Activated naive CD4-positive, alpha-beta T cell treated with anti-CD3 and anti-CD28 coated beads, Interleukin-2, amount 10 ng/mL, durations not matched to agents 7 days and 5 days (primary cell): ENCODE data around the gene KIF18B.
A peak's percentile ranks its signal among the peaks of the same experiment; 100 is the strongest.

Experiments used
- CTCF ChIA-PET: fragments of 350-600 bp; sonication (Branson Sonifier 250); formaldehyde crosslinking; loops from one replicate; lab custom pipeline; 2021; ENCODE audit warnings: antibody characterized with exemption; lab: Charles Lee
- DNase-seq: peaks from one replicate; pipeline ENCODE4 v3.0.0-alpha.2; 2020
- H3K27ac Mint-ChIP-seq: one replicate; pipeline ENCODE4 v1.8.0; 2021; ENCODE audit warnings: mild to moderate bottlenecking, moderate library complexity, mixed read lengths
- H3K27me3 Mint-ChIP-seq: one replicate; pipeline ENCODE4 v1.8.0; 2021; ENCODE audit warnings: mild to moderate bottlenecking, mixed read lengths
- H3K36me3 Mint-ChIP-seq: one replicate; pipeline ENCODE4 v1.8.0; 2021; ENCODE audit warnings: mixed read lengths
- H3K4me1 Mint-ChIP-seq: one replicate; pipeline ENCODE4 v1.8.0; 2021; ENCODE audit warnings: mixed read lengths
- H3K4me3 Mint-ChIP-seq: one replicate; pipeline ENCODE4 v1.8.0; 2021; ENCODE audit warnings: mild to moderate bottlenecking, moderate library complexity, mixed read lengths
- H3K9me3 Mint-ChIP-seq: one replicate; pipeline ENCODE4 v1.8.0; 2021; ENCODE audit warnings: mixed read lengths

Gene KIF18B

GRCh38 chr17:44887971-44888954 lies 59.3 kb downstream of the KIF18B start:
- Mint-ChIP-seq H3K27ac (no peak overlapping the region), H3K4me1 (peaks cover 3% of the 10 kb centered on the region), H3K9me3 (no peaks in the 10 kb centered on the region), H3K36me3 (peaks cover 22% of the 10 kb centered on the region), H3K27me3 (no peaks in the 10 kb centered on the region), H3K4me3 (no peak overlapping the region)
- CTCF ChIA-PET = interaction anchor here (1.5 kb wide), 1 partner anchor 10 kb away, joined by 4 read pairs; no protein-coding TSS in a partner anchor
- no peak for DNase-seq

- peaks cover 33% of the 10 kb centered on the region for H3K36me3 Mint-ChIP-seq
- DNase-seq = no peak
- no peak overlapping the region for H3K27ac Mint-ChIP-seq
- peaks cover 3% of the 10 kb centered on the region for H3K4me1 Mint-ChIP-seq
- CTCF ChIA-PET = no interaction called here
- H3K9me3 Mint-ChIP-seq = no peaks in the 10 kb centered on the region
- H3K27me3 Mint-ChIP-seq = no peaks in the 10 kb centered on the region
- no peak overlapping the region for H3K4me3 Mint-ChIP-seq
Observed at GRCh38 chr17:44887016-44887415, 60.6 kb downstream of the KIF18B start.

- DNase-seq = no peak
- H3K27me3 Mint-ChIP-seq = no peaks in the 10 kb centered on the region
- no peaks in the 10 kb centered on the region for H3K9me3 Mint-ChIP-seq
- CTCF ChIA-PET = interaction anchor here (1.6 kb wide), 1 partner anchor 17 kb away, joined by 5 read pairs; no protein-coding TSS in a partner anchor
- H3K4me1 Mint-ChIP-seq = no peaks in the 10 kb centered on the region
- H3K27ac Mint-ChIP-seq = no peak overlapping the region
- peaks cover 47% of the 10 kb centered on the region for H3K36me3 Mint-ChIP-seq
- H3K4me3 Mint-ChIP-seq = no peak overlapping the region
Observed at GRCh38 chr17:44884941-44885340, 62.6 kb downstream of the KIF18B start.

DNA sequence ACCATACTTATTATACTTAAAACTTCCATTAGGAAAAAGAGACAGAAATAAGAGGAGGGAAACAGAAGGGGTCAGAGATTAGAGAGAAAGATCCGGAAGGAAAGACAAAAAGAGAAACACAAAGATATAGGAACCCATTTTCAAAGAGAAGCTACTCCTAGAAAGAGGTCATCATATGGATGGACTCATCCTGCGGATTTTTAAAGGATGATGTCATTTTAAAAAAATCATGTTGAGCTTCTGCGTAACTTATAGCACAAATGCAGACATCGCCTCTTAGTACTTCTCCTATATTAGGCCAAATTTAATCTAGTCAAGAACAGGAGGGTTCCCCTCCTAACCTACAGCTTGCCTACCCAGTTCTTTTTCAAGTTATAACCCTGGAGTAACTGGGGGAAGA lies 66.4 kb downstream of the KIF18B start:
- DNase-seq = no peak
- no peak overlapping the region for H3K4me3 Mint-ChIP-seq
- H3K27ac Mint-ChIP-seq = no peak overlapping the region
- no peaks in the 10 kb centered on the region for H3K4me1 Mint-ChIP-seq
- H3K36me3 Mint-ChIP-seq = peaks cover 49% of the 10 kb centered on the region
- H3K9me3 Mint-ChIP-seq = no peaks in the 10 kb centered on the region
- no peaks in the 10 kb centered on the region for H3K27me3 Mint-ChIP-seq
- CTCF ChIA-PET = interaction anchor here (0.7 to 2.1 kb wide), 7 partner anchors 10 to 218 kb away, joined by 3 to 6 read pairs (median 3); partner anchors contain the start of gene EFTUD2

GRCh38 chr17:44880062-44880461 lies 67.5 kb downstream of the KIF18B start:
- no peak for DNase-seq
- CTCF ChIA-PET = interaction anchor here (2.3 to 2.9 kb wide), 2 partner anchors 10 to 102 kb away, joined by 13 to 19 read pairs; no protein-coding TSS in a partner anchor
- no peaks in the 10 kb centered on the region for H3K4me1 Mint-ChIP-seq
- H3K9me3 Mint-ChIP-seq = no peaks in the 10 kb centered on the region
- no peak overlapping the region for H3K4me3 Mint-ChIP-seq
- H3K27ac Mint-ChIP-seq = no peak overlapping the region
- H3K36me3 Mint-ChIP-seq = peaks cover 47% of the 10 kb centered on the region
- no peaks in the 10 kb centered on the region for H3K27me3 Mint-ChIP-seq

DNA sequence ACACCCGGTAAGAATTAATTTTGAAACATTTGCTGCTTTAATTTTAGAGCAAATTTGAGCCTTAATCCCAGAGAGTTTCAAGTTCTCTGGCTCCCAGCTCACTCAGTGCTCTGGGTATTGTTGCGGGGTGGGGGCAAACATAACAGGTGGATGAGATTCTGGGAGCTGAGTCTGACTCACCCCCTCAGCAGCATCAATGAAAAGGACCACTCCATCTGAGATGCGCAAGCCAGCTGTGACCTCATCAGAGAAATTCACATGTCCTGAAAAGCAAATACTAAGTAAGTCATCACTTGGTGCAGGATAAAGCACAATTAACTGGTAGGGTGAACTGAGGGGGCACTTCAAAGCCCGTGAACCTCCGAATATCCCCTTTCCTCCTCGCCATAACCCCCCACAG lies 68.2 kb downstream of the KIF18B start:
- Mint-ChIP-seq H3K27ac (no peak overlapping the region), H3K4me1 (no peaks in the 10 kb centered on the region), H3K27me3 (no peaks in the 10 kb centered on the region), H3K4me3 (no peak overlapping the region), H3K9me3 (no peaks in the 10 kb centered on the region), H3K36me3 (peaks cover 42% of the 10 kb centered on the region)
- CTCF ChIA-PET = interaction anchor here (0.9 to 2.9 kb wide), 10 partner anchors 9 to 324 kb away, joined by 3 to 19 read pairs (median 3); partner anchors contain the start of gene EFTUD2
- no peak for DNase-seq

DNA sequence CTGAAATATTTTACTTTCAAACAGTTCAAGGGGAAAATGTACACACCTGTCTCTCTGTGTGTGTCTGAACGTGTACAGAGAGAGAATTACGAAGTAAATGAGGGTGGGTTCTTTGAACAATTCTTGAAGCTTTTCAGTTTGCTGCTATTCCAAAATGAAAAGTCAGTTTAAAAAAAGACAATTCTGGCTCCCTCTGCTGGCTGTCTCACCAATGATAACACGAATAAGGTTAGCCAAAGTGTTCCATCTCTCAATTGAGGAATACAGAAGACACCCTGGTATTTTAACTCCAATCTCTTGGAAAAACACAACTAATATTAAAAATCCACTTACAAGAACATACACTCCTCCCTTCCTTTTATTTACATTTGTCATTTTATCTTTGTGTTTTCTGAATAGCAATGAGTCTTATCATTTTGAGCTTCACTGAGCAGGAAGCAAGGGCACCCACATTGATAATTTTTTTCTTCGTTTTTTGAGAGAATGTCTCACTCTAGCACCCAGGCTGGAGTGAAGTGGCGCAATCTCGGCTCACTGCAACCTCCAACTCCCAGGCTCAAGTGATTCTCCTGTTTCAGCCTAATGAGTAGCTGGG lies 68.8 kb downstream of the KIF18B start:
- CTCF ChIA-PET = interaction anchor here (0.8 to 2.9 kb wide), 18 partner anchors 9 to 323 kb away, joined by 3 to 19 read pairs (median 3); partner anchors contain the start of genes ACBD4 and EFTUD2
- no peak overlapping the region for H3K4me3 Mint-ChIP-seq
- H3K27ac Mint-ChIP-seq = no peak overlapping the region
- H3K4me1 Mint-ChIP-seq = no peaks in the 10 kb centered on the region
- H3K36me3 Mint-ChIP-seq = peaks cover 41% of the 10 kb centered on the region
- DNase-seq = peak; percentile 54
- no peaks in the 10 kb centered on the region for H3K27me3 Mint-ChIP-seq
- H3K9me3 Mint-ChIP-seq = no peaks in the 10 kb centered on the region

- no peak for DNase-seq
- Mint-ChIP-seq H3K36me3 (peaks cover 33% of the 10 kb centered on the region), H3K9me3 (no peaks in the 10 kb centered on the region), H3K27me3 (no peaks in the 10 kb centered on the region), H3K4me3 (no peak overlapping the region), H3K27ac (no peak overlapping the region), H3K4me1 (no peaks in the 10 kb centered on the region)
- CTCF ChIA-PET = interaction anchor here (0.8 to 0.9 kb wide), 2 partner anchors 13 to 98 kb away, joined by 4 read pairs; no protein-coding TSS in a partner anchor
Observed at GRCh38 chr17:44877121-44877520, 70.5 kb downstream of the KIF18B start.

GRCh38 chr17:44875761-44876160 lies 71.8 kb downstream of the KIF18B start:
- H3K27me3 Mint-ChIP-seq = no peaks in the 10 kb centered on the region
- H3K36me3 Mint-ChIP-seq = peaks cover 34% of the 10 kb centered on the region
- CTCF ChIA-PET = no interaction called here

More at GRCh38 chr17:44875761-44876160, 71.8 kb downstream of the KIF18B start:
- H3K27ac Mint-ChIP-seq = no peak overlapping the region
- H3K4me1 Mint-ChIP-seq = no peaks in the 10 kb centered on the region
- no peak for DNase-seq
- H3K9me3 Mint-ChIP-seq = no peaks in the 10 kb centered on the region
- H3K4me3 Mint-ChIP-seq = no peak overlapping the region
